B cell (primary cell): ENCODE data around the gene COX6B2. TPM values are rescaled to one million over a fixed set of nuclear protein-coding genes. Genes with fewer than 3 reads are reported as not detected.

Experiments
- ATAC-seq: fragments of 200-7000 bp; cut with Tn5 transposase; one replicate; pipeline ENCODE4 v1.10.0; 2021; ENCODE audit warnings: low read depth, mild to moderate bottlenecking, moderate number of reproducible peaks, moderate library complexity
- CTCF ChIA-PET: fragments of 350-600 bp; sonication (Branson Sonifier 250); formaldehyde crosslinking; loops from one replicate; lab custom pipeline; 2021; ENCODE audit warnings: antibody characterized with exemption, inconsistent platforms; lab: Charles Lee
- POLR2A ChIA-PET: fragments of 350-600 bp; sonication (Branson Sonifier 250); formaldehyde crosslinking; loops from one replicate; lab custom pipeline; 2021; ENCODE audit warnings: antibody characterized with exemption; lab: Charles Lee
- DNase-seq: peaks from one replicate; pipeline ENCODE4 v3.0.0; 2013
- H2AFZ ChIP-seq: 2 replicates; pipeline ENCODE4 v1.6.1; 2012; ENCODE audit warnings: mild to moderate bottlenecking, low read depth, low read length; ENCODE audit not compliant: insufficient read depth, poor library complexity, severe bottlenecking
- H3K27ac ChIP-seq, 2 donors: 1 replicate in 1 of 2; 2 replicates in 1 of 2; pipeline ENCODE4 v1.5.1; 2012 to 2013; ENCODE audit warnings: low read length in 2 of 2, mild to moderate bottlenecking in 2 of 2, moderate library complexity in 1 of 2
- H3K27me3 ChIP-seq, 4 experiments: fragments of 200-600 bp in 1 of 4; sonication (generic) in 1 of 4; replicated peaks in 1 of 4; 1 replicate in 2 of 4; 2 replicates in 2 of 4; pipeline versions ENCODE4 v1.6.1 to v1.7.0; 2013 to 2016; ENCODE audit warnings: low read length in 3 of 4, mild to moderate bottlenecking in 2 of 4, mixed read lengths in 1 of 4, moderate library complexity in 1 of 4; ENCODE audit not compliant: insufficient read depth in 4 of 4, control insufficient read depth in 3 of 4; ENCODE audit errors: control extremely low read depth in 1 of 4
- H3K36me3 ChIP-seq, 2 experiments: replicated peaks in 1 of 2; 1 replicate in 1 of 2; 2 replicates in 1 of 2; pipeline versions ENCODE4 v1.6.1 to v1.7.1; 2013; ENCODE audit warnings: low read length in 1 of 2; ENCODE audit not compliant: insufficient read depth in 2 of 2, control insufficient read depth in 1 of 2; ENCODE audit errors: control extremely low read depth in 1 of 2, extremely low read depth in 1 of 2
- H3K4me1 ChIP-seq, 2 donors: fragments of 200-600 bp in 1 of 2; sonication (generic) in 1 of 2; 1 replicate in 1 of 2; 2 replicates in 1 of 2; pipeline versions ENCODE4 v1.5.1 to v1.6.1; 2013 to 2017; ENCODE audit warnings: low read length in 2 of 2; ENCODE audit not compliant: control insufficient read depth in 2 of 2, insufficient read depth in 2 of 2
- H3K4me2 ChIP-seq: replicated peaks from 2 replicates; pipeline ENCODE3; 2012; ENCODE audit warnings: mild to moderate bottlenecking, low read depth, low read length; ENCODE audit not compliant: poor library complexity, severe bottlenecking
- H3K4me3 ChIP-seq, 5 experiments: fragments of 200-600 bp in 1 of 5; sonication (generic) in 1 of 5; 1 replicate in 3 of 5; 2 replicates in 2 of 5; pipeline versions ENCODE4 v1.5.1 to v1.7.0; 2011 to 2016; ENCODE audit warnings: low read length in 4 of 5, mild to moderate bottlenecking in 4 of 5, low read depth in 2 of 5, control low read depth in 1 of 5, moderate library complexity in 1 of 5; ENCODE audit not compliant: insufficient read depth in 1 of 5; ENCODE audit errors: control extremely low read depth in 1 of 5, extremely low read depth in 1 of 5
- H3K79me2 ChIP-seq: fragments of 200-600 bp; sonication (generic); one replicate; pipeline ENCODE4 v1.6.0; 2016; ENCODE audit warnings: low read length; ENCODE audit not compliant: control insufficient read depth, insufficient read depth
- H3K9ac ChIP-seq: fragments of 200-600 bp; sonication (generic); 2 replicates; pipeline ENCODE4 v1.6.1; 2017; ENCODE audit warnings: mild to moderate bottlenecking, low read length, moderate library complexity
- H3K9me3 ChIP-seq, 3 donors: one replicate each; pipeline versions ENCODE4 v1.6.1 to v1.7.1; 2013; ENCODE audit warnings: low read length in 2 of 3; ENCODE audit not compliant: control insufficient read depth in 2 of 3, insufficient read depth in 1 of 3; ENCODE audit errors: control extremely low read depth in 1 of 3
- H4K20me1 ChIP-seq: 2 replicates; pipeline ENCODE4 v1.6.0; 2012; ENCODE audit warnings: mild to moderate bottlenecking, low read length; ENCODE audit not compliant: insufficient read depth, control insufficient read depth, poor library complexity, severe bottlenecking
- H3K27ac Mint-ChIP-seq: one replicate; pipeline ENCODE4 v1.8.0; 2021; ENCODE audit warnings: mixed read lengths
- H3K27me3 Mint-ChIP-seq: one replicate; pipeline ENCODE4 v1.8.0; 2021; ENCODE audit warnings: mixed read lengths
- H3K4me1 Mint-ChIP-seq: one replicate; pipeline ENCODE4 v1.8.0; 2021; ENCODE audit warnings: mixed read lengths
- H3K4me3 Mint-ChIP-seq: one replicate; pipeline ENCODE4 v1.8.0; 2021; ENCODE audit warnings: mixed read lengths
- H3K9me3 Mint-ChIP-seq: one replicate; pipeline ENCODE4 v1.8.0; 2022; ENCODE audit warnings: mixed read lengths; ENCODE audit not compliant: insufficient read depth
- EZH2 ChIP-seq: IDR thresholded peaks from 2 replicates; pipeline ENCODE4 v1.6.1; 2012; ENCODE audit warnings: borderline replicate concordance, low read depth, mild to moderate bottlenecking, moderate library complexity, low read length; ENCODE audit not compliant: insufficient read depth, poor library complexity, severe bottlenecking
- WGBS: methylation state at CpG from one replicate; pipeline ENCODE4 v1.1.5; 2013; ENCODE audit warnings: missing lambda C conversion rate; ENCODE audit not compliant: insufficient coverage; 5-methylcytosine and 5-hydroxymethylcytosine counted together
- intact Hi-C: fragments of 100-400 bp; cut with micrococcal nuclease; formaldehyde crosslinking; loops from one replicate; pipeline ENCODE4 v1.10.0; 2022
- polyA plus RNA-seq: library from polyadenylated mRNA; depleted of rRNA; stranded (reverse); fragments of >200 nt; gene quantifications from 2 replicates; pipeline ENCODE4 v1.2.3, GENCODE V29; 2012
- total RNA-seq, 2 donors: library from RNA; stranded (reverse); fragments of 120-200 nt in 1 of 2; gene quantifications; 1 replicate in 1 of 2; 2 replicates in 1 of 2; pipeline versions ENCODE4 v1.2.3 to v1.2.4, GENCODE V29; 2013 to 2022
- TF ChIP-seq, protein P1 (sequence below): fragments of 200-600 bp; IDR thresholded peaks from one replicate; pipeline ENCODE4 v1.8.0; 2022; ENCODE audit warnings: antibody characterized with exemption, mild to moderate bottlenecking

Gene COX6B2
- total and polyA plus RNA-seq, 2 donors (not counting 1 experiment from before 2014, with no cell fraction given), result not detected

DNA sequence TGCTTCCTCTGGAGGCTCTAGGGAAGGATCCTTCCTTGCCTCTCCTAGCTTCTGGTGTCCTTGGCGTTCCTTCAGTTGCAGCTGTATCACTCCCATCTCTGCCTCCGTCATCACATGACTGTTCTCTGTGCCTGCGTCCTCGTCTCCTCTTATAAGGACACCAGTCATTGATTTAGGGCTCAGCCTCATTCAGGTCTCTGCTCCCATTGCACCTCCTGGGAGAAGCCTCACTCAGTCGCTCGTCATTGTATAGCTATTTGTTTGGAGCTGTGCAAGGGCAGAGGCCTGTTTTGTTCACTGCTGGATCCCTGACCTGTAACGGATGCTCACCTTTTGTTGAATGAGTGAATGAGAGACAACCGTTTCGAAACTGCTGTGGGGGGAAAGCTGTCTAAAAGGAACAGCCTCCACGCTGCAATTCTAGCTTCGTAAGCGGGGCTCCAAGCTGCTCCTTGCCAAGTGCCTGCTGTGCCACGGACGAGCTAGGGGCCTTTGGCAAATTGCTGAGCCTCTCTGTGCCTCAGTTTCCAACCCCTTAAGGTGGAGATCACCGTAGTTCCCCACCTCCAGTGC is 53.5 kb downstream of the COX6B2 start:
- Histone ChIP-seq H3K27ac (no peak overlapping the region), H3K4me2 (peak overlapping the region; percentile 88), H3K36me3 (no peaks in the 10 kb centered on the region), H3K4me1 (peaks cover 8 to 15% of the 10 kb centered on the region in 2 donors), H3K27me3 (no peaks in the 10 kb centered on the region), H3K9me3 (peaks cover 0 to 5% (median 0%) of the 10 kb centered on the region in 3 donors), H4K20me1 (no peaks in the 10 kb centered on the region), H3K79me2 (no peaks in the 10 kb centered on the region), H2AFZ (peak overlapping the region; percentile 94), H3K4me3 (peak overlapping the region in 2 of 5 experiments; percentile 46 to 52), H3K9ac (no peak overlapping the region)
- no peak for TF ChIP-seq EZH2
- TF ChIP-seq, protein P1, sequence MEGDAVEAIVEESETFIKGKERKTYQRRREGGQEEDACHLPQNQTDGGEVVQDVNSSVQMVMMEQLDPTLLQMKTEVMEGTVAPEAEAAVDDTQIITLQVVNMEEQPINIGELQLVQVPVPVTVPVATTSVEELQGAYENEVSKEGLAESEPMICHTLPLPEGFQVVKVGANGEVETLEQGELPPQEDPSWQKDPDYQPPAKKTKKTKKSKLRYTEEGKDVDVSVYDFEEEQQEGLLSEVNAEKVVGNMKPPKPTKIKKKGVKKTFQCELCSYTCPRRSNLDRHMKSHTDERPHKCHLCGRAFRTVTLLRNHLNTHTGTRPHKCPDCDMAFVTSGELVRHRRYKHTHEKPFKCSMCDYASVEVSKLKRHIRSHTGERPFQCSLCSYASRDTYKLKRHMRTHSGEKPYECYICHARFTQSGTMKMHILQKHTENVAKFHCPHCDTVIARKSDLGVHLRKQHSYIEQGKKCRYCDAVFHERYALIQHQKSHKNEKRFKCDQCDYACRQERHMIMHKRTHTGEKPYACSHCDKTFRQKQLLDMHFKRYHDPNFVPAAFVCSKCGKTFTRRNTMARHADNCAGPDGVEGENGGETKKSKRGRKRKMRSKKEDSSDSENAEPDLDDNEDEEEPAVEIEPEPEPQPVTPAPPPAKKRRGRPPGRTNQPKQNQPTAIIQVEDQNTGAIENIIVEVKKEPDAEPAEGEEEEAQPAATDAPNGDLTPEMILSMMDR, result no peak
- no peak for ATAC-seq
- H3K9me3 Mint-ChIP-seq, result no peaks in the 10 kb centered on the region
- H3K4me3 Mint-ChIP-seq, result peak overlapping the region; percentile 90
- POLR2A ChIA-PET, result interaction anchor here (1.1 kb wide), 1 partner anchor 21 kb away, joined by 3 read pairs; the partner anchor contains the start of gene HSPBP1
- no peak for DNase-seq
- intact Hi-C loops, result loop anchor here (1.0 to 5.0 kb wide), 2 partner anchors 84 to 201 kb away; partner anchors contain the start of gene RPL28
- CTCF ChIA-PET, result interaction anchor here (0.7 to 3.5 kb wide), 15 partner anchors 9 to 203 kb away, joined by 3 to 27 read pairs (median 6); partner anchors contain the start of genes HSPBP1, KMT5C, PPP6R1 and TMEM238
- peaks cover 12% of the 10 kb centered on the region for H3K4me1 Mint-ChIP-seq
- WGBS, result 76% methylated on average over 12 of the region's 15 CpGs
- H3K27ac Mint-ChIP-seq, result no peak overlapping the region
- H3K27me3 Mint-ChIP-seq, result peaks cover 6% of the 10 kb centered on the region

DNA sequence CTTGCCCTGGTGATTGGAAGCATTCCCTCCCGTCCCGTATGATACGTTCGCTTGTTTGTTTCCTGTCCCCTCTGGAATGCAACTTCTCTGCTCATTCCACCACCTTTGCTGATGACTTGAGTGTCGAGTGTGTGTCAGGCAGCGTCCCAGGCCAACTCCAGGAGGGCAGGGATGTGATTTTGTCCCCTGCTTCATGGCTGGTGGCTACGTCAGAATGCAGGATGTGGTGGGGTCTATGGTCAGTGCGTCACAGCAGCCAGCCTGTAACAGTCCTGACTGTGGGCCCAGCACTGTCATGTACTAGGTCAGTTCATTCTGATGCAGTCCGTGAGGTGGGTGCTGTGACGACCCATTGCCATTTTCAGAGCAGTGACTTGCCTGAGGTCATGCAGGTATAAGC is 54.5 kb downstream of the COX6B2 start:
- H3K9me3 ChIP-seq, result no peaks in the 10 kb centered on the region
- H3K79me2 ChIP-seq, result no peaks in the 10 kb centered on the region
- no peak for ATAC-seq
- Mint-ChIP-seq H3K9me3 (no peaks in the 10 kb centered on the region), H3K4me3 (no peak overlapping the region), H3K27ac (no peak overlapping the region), H3K4me1 (peaks cover 12% of the 10 kb centered on the region), H3K27me3 (peaks cover 6% of the 10 kb centered on the region)
- ChIA-PET CTCF (no interaction called here), POLR2A (no interaction called here)
- no peak overlapping the region for H3K4me2 ChIP-seq
- no peak for TF ChIP-seq EZH2
- TF ChIP-seq, protein P1, result no peak
- no peak overlapping the region for H3K9ac ChIP-seq
- no peak overlapping the region for H2AFZ ChIP-seq
- 88% methylated on average over 6 of the region's 10 CpGs for WGBS
- H4K20me1 ChIP-seq, result no peaks in the 10 kb centered on the region
- H3K27ac ChIP-seq, result no peak overlapping the region
- peaks cover 8 to 15% of the 10 kb centered on the region in 2 donors for H3K4me1 ChIP-seq
- no peaks in the 10 kb centered on the region for H3K36me3 ChIP-seq
- H3K27me3 ChIP-seq, result no peaks in the 10 kb centered on the region
- no peak overlapping the region for H3K4me3 ChIP-seq
- no peak for DNase-seq
- intact Hi-C loops, result loop anchor here (5.0 kb wide), 1 partner anchor 202 kb away; no protein-coding TSS in a partner anchor
